Loucy (cell line): ENCODE measurements around the gene CDO1.

Source experiments
- H2AFZ ChIP-seq: fragments of 200-600 bp; sonication (generic); 2 replicates; pipeline ENCODE4 v1.6.0; 2016; ENCODE audit warnings: antibody characterized with exemption, mild to moderate bottlenecking, low read length, moderate library complexity
- H3F3A ChIP-seq: fragments of 200-600 bp; 2 replicates; pipeline ENCODE4 v1.6.0; 2016; ENCODE audit warnings: antibody characterized with exemption, low read depth, mild to moderate bottlenecking
- H3K27me3 ChIP-seq: fragments of 200-600 bp; sonication (generic); 2 replicates; pipeline ENCODE4 v1.6.1; 2014; ENCODE audit warnings: low read length, mild to moderate bottlenecking; ENCODE audit not compliant: insufficient read depth, poor library complexity, severe bottlenecking
- H3K36me3 ChIP-seq: fragments of 200-600 bp; sonication (generic); 2 replicates; pipeline ENCODE4 v1.6.1; 2016; ENCODE audit warnings: low read length; ENCODE audit not compliant: insufficient read depth
- H3K4me1 ChIP-seq: fragments of 200-600 bp; sonication (generic); 2 replicates; pipeline ENCODE4 v1.5.1; 2014; ENCODE audit warnings: low read length, mild to moderate bottlenecking; ENCODE audit not compliant: insufficient read depth, poor library complexity, severe bottlenecking
- H3K4me2 ChIP-seq: fragments of 200-600 bp; sonication (generic); 2 replicates; pipeline ENCODE4 v1.6.0; 2014; ENCODE audit warnings: antibody characterized with exemption, low read length, low read depth, mild to moderate bottlenecking; ENCODE audit not compliant: poor library complexity, severe bottlenecking
- H3K4me3 ChIP-seq: fragments of 200-600 bp; sonication (generic); 2 replicates; pipeline ENCODE4 v1.5.1; 2014; ENCODE audit warnings: low read length, mild to moderate bottlenecking, mixed read lengths; ENCODE audit not compliant: poor library complexity, severe bottlenecking
- H3K79me2 ChIP-seq: fragments of 200-600 bp; sonication (generic); 2 replicates; pipeline ENCODE4 v1.6.1; 2014; ENCODE audit warnings: low read length; ENCODE audit not compliant: insufficient read depth
- H3K9ac ChIP-seq: fragments of 200-600 bp; sonication (generic); 2 replicates; pipeline ENCODE4 v1.6.0; 2014; ENCODE audit warnings: mild to moderate bottlenecking, low read depth, low read length, moderate library complexity; ENCODE audit not compliant: poor library complexity, severe bottlenecking
- H3K9me2 ChIP-seq: fragments of 200-600 bp; sonication (generic); replicated peaks from 2 replicates; pipeline ENCODE4 v1.6.1; 2016; ENCODE audit warnings: low read depth, low read length, mixed read lengths
- H3K9me3 ChIP-seq: fragments of 200-600 bp; sonication (generic); 2 replicates; pipeline ENCODE4 v1.6.1; 2014; ENCODE audit warnings: mild to moderate bottlenecking, antibody characterized with exemption, low read length, low read depth; ENCODE audit not compliant: insufficient read depth
- H4K20me1 ChIP-seq: fragments of 200-600 bp; sonication (generic); 2 replicates; pipeline ENCODE4 v1.6.0; 2014; ENCODE audit warnings: antibody characterized with exemption, low read length, mild to moderate bottlenecking; ENCODE audit not compliant: insufficient read depth, poor library complexity, severe bottlenecking
- EZH2phosphoT487 ChIP-seq: fragments of 200-600 bp; IDR thresholded peaks from 2 replicates; pipeline ENCODE4 v1.6.1; 2018; ENCODE audit warnings: antibody characterized with exemption, mild to moderate bottlenecking, moderate library complexity, borderline replicate concordance
- TF ChIP-seq, protein P1 (sequence below): fragments of 200-600 bp; sonication (generic); conservative IDR thresholded peaks from 2 replicates; pipeline ENCODE4 v1.5.1; 2014; ENCODE audit warnings: mild to moderate bottlenecking, antibody characterized with exemption, low read length

The CDO1 gene

DNA sequence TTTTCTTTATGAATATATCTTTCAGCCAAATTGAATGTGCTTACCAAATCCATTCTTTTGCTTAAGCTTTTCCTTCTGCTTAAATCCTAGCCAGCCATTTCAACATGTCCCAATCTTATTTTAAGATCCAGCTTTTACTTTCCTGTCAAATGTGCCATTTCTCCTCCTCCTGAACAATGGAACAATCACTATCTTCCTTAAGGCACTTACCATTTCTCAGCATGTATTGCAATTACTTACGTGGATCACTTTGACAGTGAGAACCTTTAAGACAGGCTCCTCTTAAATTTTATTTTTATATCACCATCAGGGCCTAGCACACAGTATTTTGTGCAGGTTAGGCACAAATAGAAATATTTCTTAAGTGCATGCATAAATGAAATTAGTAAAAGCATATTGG lies 4.4 kb upstream of the CDO1 start:
- Histone ChIP-seq H3K4me1 (no peaks in the 10 kb centered on the region), H3K9me3 (no peaks in the 10 kb centered on the region), H3K79me2 (no peaks in the 10 kb centered on the region), H3K9me2 (no peaks in the 10 kb centered on the region), H3K9ac (no peak overlapping the region), H3K4me2 (no peak overlapping the region), H3K4me3 (no peak overlapping the region), H3F3A (no peaks in the 10 kb centered on the region), H2AFZ (no peak overlapping the region), H4K20me1 (no peaks in the 10 kb centered on the region), H3K27me3 (no peaks in the 10 kb centered on the region), H3K36me3 (no peaks in the 10 kb centered on the region)
- no peak for TF ChIP-seq EZH2phosphoT487
- TF ChIP-seq, protein P1, sequence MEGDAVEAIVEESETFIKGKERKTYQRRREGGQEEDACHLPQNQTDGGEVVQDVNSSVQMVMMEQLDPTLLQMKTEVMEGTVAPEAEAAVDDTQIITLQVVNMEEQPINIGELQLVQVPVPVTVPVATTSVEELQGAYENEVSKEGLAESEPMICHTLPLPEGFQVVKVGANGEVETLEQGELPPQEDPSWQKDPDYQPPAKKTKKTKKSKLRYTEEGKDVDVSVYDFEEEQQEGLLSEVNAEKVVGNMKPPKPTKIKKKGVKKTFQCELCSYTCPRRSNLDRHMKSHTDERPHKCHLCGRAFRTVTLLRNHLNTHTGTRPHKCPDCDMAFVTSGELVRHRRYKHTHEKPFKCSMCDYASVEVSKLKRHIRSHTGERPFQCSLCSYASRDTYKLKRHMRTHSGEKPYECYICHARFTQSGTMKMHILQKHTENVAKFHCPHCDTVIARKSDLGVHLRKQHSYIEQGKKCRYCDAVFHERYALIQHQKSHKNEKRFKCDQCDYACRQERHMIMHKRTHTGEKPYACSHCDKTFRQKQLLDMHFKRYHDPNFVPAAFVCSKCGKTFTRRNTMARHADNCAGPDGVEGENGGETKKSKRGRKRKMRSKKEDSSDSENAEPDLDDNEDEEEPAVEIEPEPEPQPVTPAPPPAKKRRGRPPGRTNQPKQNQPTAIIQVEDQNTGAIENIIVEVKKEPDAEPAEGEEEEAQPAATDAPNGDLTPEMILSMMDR = no peak

- Histone ChIP-seq H3K4me3 (no peak overlapping the region), H4K20me1 (no peaks in the 10 kb centered on the region), H3K79me2 (no peaks in the 10 kb centered on the region), H3K9ac (no peak overlapping the region), H3K9me3 (no peaks in the 10 kb centered on the region), H2AFZ (no peak overlapping the region), H3F3A (no peaks in the 10 kb centered on the region), H3K9me2 (no peaks in the 10 kb centered on the region), H3K4me2 (no peak overlapping the region), H3K4me1 (no peaks in the 10 kb centered on the region), H3K27me3 (no peaks in the 10 kb centered on the region), H3K36me3 (no peaks in the 10 kb centered on the region)
- TF ChIP-seq, protein P1 = no peak
- TF ChIP-seq EZH2phosphoT487 = no peak
Measured at GRCh38 chr5:115818821-115819220, 2.4 kb upstream of the CDO1 start.

DNA sequence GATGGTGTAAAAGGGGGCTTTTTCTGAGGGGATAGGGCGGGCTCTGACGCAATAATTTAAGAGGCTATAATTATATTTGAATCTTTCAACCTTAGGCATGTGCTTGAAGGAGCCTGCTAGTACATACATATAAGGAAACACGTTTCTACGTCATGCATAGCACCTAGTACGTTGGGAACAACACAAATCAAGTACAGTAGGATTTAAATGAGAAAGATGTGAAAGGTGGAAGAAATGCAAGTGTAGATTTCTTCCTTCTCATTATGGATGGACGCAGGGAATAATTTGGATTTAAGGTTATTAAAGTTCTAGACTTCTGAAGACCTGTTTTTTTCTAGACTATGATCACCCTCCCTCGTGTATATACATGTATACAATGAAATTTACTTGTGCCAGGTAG lies 927 bp upstream of the CDO1 start:
- no peaks in the 10 kb centered on the region for H3F3A ChIP-seq
- no peaks in the 10 kb centered on the region for H3K9me2 ChIP-seq
- H3K79me2 ChIP-seq = no peaks in the 10 kb centered on the region
- H2AFZ ChIP-seq = no peak overlapping the region
- H3K9me3 ChIP-seq = no peaks in the 10 kb centered on the region
- no peak overlapping the region for H3K9ac ChIP-seq
- H3K36me3 ChIP-seq = no peaks in the 10 kb centered on the region
- no peaks in the 10 kb centered on the region for H3K27me3 ChIP-seq
- H3K4me1 ChIP-seq = no peaks in the 10 kb centered on the region
- H4K20me1 ChIP-seq = no peaks in the 10 kb centered on the region
- H3K4me2 ChIP-seq = no peak overlapping the region
- TF ChIP-seq, protein P1 = no peak
- no peak for TF ChIP-seq EZH2phosphoT487
- no peak overlapping the region for H3K4me3 ChIP-seq
